HG02571 (cell line): Measurements from ENCODE around the gene TRAPPC8.
"Not testable (repeated sequence)": the region's sequence is repeated elsewhere in the genome, so short reads cannot be mapped to it uniquely, and the experiment has no call there.

Experiments
- ATAC-seq: cut with Tn5 transposase; IDR thresholded peaks from one replicate; pipeline ENCODE4 v1.9.1; 2021; ENCODE audit warnings: mild to moderate bottlenecking, moderate library complexity; ENCODE audit not compliant: unreplicated experiment

The TRAPPC8 gene

DNA sequence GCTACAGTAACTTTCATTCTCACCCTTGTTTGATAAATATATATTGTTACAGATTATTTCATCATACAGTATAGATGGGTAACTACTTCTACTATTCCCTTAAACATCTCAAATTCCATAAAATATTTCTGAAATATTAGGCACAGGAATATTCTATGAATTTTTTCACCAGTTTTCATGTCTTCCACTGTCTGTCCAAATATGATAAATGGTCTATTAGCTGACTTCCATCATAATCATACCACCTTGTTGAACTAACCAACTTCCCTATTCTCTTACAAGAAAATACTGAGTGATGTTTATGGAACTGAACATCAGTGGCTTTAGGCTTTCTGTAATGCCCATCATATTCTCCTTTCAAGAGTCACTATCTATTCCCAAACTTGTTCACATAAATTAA lies 82.4 kb downstream of the TRAPPC8 start:
- ATAC-seq, result no peak

- no peak for ATAC-seq
Measured at GRCh38 chr18:31857526-31858106, 85.3 kb downstream of the TRAPPC8 start.

DNA sequence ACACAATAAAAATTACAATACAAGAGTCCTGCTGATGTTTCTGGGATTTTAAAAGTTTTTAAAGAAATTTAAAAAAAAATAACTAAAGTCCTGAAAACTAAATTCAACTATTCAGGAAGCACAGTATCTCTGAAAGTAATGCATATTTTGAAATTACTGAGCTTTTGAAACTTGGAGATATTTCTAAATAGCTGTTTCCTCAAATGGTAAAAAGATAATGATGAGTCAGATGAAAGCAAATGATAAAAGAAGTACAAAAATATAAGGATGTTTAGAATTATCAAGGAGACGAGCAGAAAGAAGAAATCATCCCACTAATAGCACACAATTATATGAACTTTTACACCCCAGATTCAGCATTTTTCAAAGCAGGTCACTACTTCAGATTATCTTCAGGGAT lies 92.1 kb downstream of the TRAPPC8 start:
- no peak for ATAC-seq

- ATAC-seq, result no peak
Measured at GRCh38 chr18:31840499-31840898, 102.4 kb downstream of the TRAPPC8 start.

- no peak for ATAC-seq
Measured at GRCh38 chr18:31837879-31838278, 105.0 kb downstream of the TRAPPC8 start.

DNA sequence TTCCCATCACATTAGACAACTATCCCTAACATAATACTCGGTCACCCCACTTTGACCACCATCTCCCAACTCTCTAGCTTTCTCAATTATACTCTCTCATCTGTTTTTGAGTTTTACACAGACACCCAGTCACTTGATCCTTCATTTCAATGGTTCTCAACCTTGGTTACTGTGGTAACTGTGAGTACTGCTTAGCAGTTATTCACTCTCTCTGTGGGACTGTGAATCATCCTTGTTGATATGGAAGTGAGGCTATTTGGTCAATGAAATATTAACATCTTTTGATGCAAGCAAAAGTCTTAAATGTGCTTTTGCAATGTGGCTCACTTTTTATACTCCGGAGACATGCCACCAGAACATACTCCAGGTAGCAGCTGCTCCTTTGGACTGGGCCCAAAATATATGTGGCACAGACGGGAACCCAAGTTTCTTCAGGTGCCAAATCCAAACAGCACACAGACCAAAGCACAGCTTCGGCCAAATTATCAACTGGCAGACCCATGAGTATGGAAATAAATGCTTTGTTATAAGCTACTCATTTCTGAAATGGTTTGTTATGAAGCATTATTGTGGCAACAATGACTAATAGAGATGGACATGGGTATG lies 107.3 kb downstream of the TRAPPC8 start:
- no peak for ATAC-seq

DNA sequence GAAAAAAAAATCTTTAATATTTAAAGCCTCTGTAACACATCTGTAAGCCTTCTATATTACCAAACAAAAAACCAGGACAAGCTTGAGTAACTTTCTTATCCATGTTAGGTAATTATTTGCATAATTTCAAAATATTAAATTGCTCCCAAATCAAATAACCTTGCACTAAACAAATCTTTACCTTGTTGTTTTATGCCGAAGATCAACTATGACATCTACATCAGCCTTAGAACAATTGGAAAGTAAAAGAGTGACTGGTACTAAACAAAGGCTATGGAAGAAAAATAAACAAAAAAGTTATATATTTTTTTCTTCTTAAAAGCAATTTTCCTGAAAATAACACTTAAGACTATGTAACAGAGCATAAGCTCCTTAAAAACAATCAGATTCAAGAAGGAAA lies 111.0 kb downstream of the TRAPPC8 start:
- ATAC-seq, result no peak

GRCh38 chr18:31830686-31831085 lies 112.2 kb downstream of the TRAPPC8 start:
- ATAC-seq, result no peak

DNA sequence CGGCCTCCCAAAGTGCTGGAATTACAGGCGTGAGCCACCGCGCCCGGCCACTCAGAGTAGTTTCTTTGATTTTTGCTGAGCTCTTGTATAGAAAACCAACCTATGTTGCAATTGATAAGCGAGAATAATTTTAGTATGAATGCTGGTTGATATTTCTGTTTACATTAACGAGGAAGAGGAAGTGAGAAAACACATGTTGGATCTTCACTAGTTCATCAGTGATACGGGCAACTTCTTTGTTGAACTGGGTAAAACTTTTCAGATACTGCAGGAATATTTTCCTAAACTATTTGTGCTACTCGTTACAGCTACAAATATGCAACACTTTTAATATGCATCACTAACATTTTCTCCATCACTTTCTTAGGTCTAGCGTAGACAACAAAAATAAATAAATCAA lies 114.3 kb downstream of the TRAPPC8 start:
- no peak for ATAC-seq

- ATAC-seq, result not testable (repeated sequence)
Measured at GRCh38 chr18:31826673-31827325, 116.1 kb downstream of the TRAPPC8 start.

- ATAC-seq, result no peak
Measured at GRCh38 chr18:31825772-31826171, 117.2 kb downstream of the TRAPPC8 start.

GRCh38 chr18:31821545-31822171 lies 121.3 kb downstream of the TRAPPC8 start:
- ATAC-seq, result no peak

GRCh38 chr18:31819925-31820229 lies 123.1 kb downstream of the TRAPPC8 start:
- no peak for ATAC-seq

GRCh38 chr18:31819106-31819924 lies 123.6 kb downstream of the TRAPPC8 start:
- ATAC-seq, result peak; percentile 68

GRCh38 chr18:31814132-31814531 lies 128.8 kb downstream of the TRAPPC8 start:
- no peak for ATAC-seq

DNA sequence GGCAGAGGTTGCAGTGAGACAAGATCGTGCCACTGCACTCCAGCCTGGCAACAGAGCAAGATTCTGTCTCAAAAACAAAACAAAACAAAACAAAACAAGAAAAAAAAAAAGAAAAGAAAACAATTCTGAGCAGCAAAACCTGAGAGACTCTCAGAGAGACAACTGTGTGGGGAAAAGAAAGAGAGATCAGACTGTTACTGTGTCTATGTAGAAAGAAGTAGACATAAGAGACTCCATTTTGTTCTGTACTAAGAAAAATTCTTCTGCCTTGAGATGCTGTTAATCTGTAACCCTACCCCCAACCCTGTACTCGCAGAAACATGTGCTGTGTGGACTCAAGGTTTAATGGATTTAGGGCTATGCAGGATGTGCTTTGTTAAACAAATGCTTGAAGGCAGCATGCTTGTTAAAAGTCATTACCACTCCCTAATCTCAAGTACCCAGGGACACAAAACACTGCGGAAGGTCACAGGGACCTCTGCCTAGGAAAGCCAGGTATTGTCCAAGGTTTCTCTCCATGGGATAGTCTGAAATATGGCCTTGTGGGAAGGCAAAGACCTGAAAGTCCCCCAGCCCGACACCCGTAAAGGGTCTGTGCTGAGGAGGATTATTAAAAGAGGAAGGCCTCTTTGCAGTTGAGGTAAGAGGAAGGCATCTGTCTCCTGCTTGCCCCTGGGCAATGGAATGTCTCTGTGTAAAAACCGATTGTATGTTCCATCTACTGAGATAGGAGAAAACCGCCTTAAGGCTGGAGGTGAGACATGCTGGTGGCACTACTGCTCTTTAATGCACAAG lies 132.4 kb downstream of the TRAPPC8 start:
- ATAC-seq, result not testable (repeated sequence)

DNA sequence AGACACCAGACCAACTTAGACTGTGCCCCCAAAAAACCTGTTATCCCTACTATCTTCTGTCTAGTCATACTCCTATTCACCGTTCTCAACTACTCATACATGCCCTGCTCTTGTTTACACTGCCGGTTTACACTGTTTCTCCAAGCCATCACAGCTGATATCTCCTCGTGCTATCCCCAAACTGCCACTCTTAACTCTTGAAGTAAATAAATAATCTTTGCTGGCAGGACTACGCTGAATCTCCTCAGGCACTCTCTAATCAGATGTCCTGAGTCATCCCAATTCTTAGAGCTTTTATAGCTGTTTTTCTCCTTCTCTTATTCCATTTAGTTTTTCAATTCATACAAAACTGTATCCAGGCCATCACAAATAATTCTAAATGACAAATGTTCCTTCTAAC lies 133.9 kb downstream of the TRAPPC8 start:
- ATAC-seq, result not testable (repeated sequence)

GRCh38 chr18:31801078-31801477 lies 141.8 kb downstream of the TRAPPC8 start:
- no peak for ATAC-seq

DNA sequence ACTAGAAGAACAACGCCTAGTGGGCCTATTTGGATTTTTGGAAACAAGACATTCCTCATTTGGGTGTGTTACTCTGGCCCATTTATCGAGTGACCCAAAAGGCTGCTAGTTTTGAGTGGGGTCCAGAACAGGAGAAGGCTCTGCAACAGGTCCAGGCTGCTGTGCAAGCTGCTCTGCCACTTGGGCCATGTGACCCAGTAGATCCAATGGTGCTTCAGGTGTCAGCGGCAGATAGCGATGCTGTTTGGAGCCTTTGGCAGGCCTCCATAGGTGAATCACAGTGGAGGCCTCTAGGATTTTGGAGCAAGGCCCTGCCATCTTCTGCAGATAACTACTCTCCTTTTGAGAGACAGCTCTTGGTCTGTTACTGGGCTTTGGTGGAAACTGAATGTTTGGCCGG lies 143.7 kb downstream of the TRAPPC8 start:
- not testable (repeated sequence) for ATAC-seq

DNA sequence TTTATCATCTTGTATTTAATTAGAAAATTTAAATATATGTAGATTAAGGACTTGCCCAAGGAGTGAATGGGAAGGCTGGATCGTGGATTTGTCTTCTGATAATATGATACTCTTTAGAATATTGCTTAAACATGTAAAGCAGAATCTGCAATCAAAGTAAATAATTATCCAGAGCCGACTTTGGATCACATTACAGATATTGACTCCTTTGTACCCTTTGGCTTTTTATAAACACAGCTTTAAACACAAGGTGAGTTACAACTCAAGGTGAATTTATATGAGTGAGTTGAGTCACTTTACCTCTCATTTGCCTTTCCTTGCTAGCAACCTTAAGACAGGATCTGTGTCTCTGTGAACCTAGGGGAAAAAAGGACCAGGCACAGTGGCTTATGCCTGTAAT lies 144.5 kb downstream of the TRAPPC8 start:
- ATAC-seq, result no peak

- ATAC-seq, result no peak
Measured at GRCh38 chr18:31795747-31796146, 147.2 kb downstream of the TRAPPC8 start.
